NCI-H146 (cell line): ENCODE results near the gene MRPL41.
"Not testable (repeated sequence)": the region's sequence is repeated elsewhere in the genome, so short reads cannot be mapped to it uniquely, and the experiment has no call there.

Source experiments
- DNase-seq: peaks from one replicate; lab custom pipeline; 2025; lab: John Stamatoyannopoulos, UW

Gene MRPL41

GRCh38 chr9:137583957-137584356 is 32.3 kb downstream of the MRPL41 start:
- DNase-seq: no peak

- no peak for DNase-seq
These were observed 35.2 kb downstream of the MRPL41 start for GRCh38 chr9:137586854-137587253.

- DNase-seq: no peak
These were observed 36.6 kb downstream of the MRPL41 start for GRCh38 chr9:137588311-137588710.

- DNase-seq: no peak
These were observed 37.2 kb downstream of the MRPL41 start for GRCh38 chr9:137588891-137589290.

GRCh38 chr9:137589441-137590122 is 37.9 kb downstream of the MRPL41 start:
- DNase-seq: peak; percentile 20

GRCh38 chr9:137590123-137590468 is 38.4 kb downstream of the MRPL41 start:
- DNase-seq: no peak

GRCh38 chr9:137590469-137591383 is 39.0 kb downstream of the MRPL41 start, which contains the start of gene ZMYND19:
Gene ZMYND19, minus strand, starts transcription at chr9:137590512. Its CDS starts 249 bp downstream, at chr9:137590263.
- peak; percentile 78 for DNase-seq

GRCh38 chr9:137592767-137593166 is 41.1 kb downstream of the MRPL41 start:
- DNase-seq: no peak

GRCh38 chr9:137593176-137593575 is 41.5 kb downstream of the MRPL41 start:
- DNase-seq: no peak

- not testable (repeated sequence) for DNase-seq
These were observed 44.9 kb downstream of the MRPL41 start for GRCh38 chr9:137596577-137596976.

GRCh38 chr9:137598943-137599342 is 47.3 kb downstream of the MRPL41 start:
- DNase-seq: no peak
